GM12874 (cell line): ENCODE results near the gene HIPK2.

Experiments
- CTCF ChIP-seq: IDR thresholded peaks from 2 replicates; pipeline ENCODE4 v1.5.1; 2011; ENCODE audit warnings: low read depth, mild to moderate bottlenecking, control low read depth, low read length, moderate library complexity; ENCODE audit not compliant: insufficient read depth

The HIPK2 gene

GRCh38 chr7:139525239-139525638, 252.6 kb downstream of the HIPK2 start:
- TF ChIP-seq CTCF = no peak

DNA sequence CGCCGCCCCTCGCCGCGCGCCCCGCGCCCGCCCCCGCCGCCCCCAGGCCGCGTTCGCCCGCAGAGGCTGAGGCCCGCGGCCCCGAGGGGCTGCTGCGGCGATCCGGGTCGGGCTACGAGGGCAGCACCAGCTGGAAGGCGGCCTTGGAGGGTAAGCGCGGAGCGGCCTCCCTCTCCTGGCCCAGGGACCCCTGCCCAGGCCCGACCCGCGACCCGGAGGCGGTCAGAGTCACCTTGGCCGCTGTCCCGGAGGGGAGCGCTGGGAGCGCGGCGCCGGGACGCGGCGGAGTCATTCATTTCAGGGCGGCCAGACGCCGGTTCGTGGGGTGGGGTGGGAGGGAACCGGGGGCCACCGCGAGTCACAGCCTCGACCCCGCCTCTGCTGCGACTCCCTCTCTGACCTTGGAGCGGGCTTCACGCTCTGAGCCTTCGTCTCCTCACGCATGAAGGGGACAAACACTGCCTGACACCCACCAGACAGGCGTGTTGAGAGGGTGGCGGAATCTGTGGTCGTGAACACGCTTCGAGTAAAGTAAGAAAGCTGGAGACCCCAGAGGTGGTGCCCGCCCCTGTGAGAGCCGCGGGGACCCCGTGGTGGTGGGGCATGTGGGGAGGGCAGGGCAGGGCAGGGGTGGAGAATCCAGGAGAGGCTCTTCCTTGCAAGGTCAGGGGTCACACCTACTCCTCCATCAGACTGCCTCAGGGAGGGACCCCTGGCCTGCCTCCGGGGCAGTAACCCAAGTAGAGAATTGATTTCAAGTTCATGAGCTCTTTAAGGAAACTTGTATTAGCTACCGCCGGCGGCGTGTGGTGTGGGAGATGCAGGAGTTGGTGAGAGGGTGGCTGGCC, 253.6 kb downstream of the HIPK2 start:
- no peak for TF ChIP-seq CTCF

DNA sequence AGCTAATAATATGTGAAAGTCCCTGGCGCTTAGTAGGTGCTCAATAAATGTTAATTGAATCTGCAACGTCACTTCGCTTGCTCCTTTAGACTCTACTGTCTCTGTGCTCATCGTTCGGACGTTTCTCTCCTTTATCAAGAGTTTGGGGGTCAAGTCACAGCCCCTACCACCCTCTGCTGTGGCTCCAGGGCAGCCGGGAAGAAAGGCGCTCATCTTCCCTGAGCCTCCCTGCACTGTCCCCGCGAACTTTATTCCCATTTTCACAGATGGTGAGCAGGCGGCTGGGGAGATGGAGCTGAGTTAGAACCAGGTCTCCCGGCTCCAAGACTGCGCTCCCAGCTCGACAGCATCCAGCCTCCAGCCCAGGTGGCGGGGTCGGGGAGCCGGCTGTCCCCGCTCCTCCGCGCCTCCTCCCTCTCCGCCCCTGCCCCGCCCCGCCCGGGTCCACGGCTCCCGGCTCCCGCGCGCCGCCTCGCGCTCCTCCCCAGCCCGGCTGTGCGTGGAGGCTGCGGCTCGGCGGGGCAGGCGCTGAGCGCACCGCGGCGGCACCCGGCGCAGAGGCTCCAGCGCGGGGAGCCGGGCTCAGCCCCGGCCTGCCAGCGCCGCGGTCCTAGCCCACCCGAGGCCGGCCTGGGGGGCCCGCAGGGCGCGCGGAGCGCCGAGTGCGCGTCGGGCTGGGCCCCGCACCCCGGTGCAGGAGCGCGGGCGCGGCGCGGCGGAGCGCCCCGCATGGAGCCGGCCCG, 254.4 kb downstream of the HIPK2 start, which contains the start of gene CLEC2L:
Gene CLEC2L (plus strand): TSS at position 487 of the 743 bp plus-strand sequence. CDS start 243 bp downstream, at position 730.
- no peak for TF ChIP-seq CTCF

DNA sequence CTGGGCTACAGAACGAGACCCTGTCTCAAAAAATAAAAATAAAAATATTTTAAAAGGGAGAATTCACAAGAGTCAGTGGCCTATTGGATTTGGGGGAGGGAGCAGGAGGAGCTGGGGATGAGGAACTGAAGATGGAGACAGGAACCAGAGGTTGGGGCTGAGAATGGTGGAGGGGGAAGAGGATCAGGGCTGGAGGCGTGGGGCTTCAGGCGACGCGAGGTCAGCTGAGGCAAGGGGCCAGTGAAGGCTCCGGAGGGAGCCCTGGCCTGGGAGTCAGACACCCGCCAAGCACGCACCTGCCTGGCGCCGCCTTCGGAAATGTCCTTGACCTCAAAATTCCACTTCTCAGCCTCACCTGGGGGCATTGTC, 255.0 kb downstream of the HIPK2 start:
- no peak for TF ChIP-seq CTCF

DNA sequence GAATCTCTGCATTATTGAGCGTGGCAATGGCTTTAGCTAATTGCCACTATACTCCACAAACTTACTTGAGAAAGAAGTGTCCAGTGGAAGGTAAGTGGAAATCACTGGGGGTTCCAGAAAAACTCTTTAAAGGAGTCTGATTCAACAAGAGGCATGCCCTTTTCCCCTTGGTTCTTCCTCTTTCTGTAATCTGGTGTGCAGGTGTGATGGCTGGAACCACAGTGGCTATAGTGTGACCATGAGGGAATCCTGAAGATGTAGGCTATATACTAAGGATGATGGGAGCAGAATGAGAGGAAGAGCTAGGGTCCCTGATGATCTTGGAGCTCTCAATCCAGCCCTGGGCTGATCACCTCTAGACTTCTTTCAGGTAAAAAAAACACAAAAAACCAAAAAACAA, 256.4 kb downstream of the HIPK2 start:
- no peak for TF ChIP-seq CTCF

DNA sequence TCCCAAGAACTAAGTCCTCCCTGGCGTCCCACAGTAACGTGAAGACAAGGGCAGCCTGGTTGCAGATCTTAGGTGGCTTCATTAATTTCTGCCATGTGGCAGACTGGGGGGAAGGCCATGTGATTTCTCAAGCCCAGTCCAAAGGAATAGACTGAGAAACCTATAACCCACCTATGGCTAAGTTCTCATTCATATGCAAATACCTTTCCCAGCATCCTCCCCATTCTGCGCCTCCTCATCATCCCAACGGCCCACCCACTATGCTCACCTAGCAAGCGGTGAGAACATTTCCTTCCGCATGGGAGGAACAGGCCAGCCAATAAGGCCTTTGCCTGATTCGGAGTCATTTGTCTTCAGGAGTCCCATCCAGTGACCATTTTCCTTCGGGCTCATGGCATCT, 262.5 kb downstream of the HIPK2 start:
- no peak for TF ChIP-seq CTCF
